Activated CD4-positive, alpha-beta T cell treated with anti-CD3 and anti-CD28 coated beads, Interleukin-2, amount 50 U/mL, for 48 hours (primary cell): ENCODE results near the gene IL12RB1.
"Not testable (repeated sequence)": the region's sequence is repeated elsewhere in the genome, so short reads cannot be mapped to it uniquely, and the experiment has no call there.

ENCODE experiments used
- DNase-seq, 2 experiments: peaks; one replicate each; pipeline ENCODE4 v3.0.0-alpha.2; 2020

Gene IL12RB1

DNA sequence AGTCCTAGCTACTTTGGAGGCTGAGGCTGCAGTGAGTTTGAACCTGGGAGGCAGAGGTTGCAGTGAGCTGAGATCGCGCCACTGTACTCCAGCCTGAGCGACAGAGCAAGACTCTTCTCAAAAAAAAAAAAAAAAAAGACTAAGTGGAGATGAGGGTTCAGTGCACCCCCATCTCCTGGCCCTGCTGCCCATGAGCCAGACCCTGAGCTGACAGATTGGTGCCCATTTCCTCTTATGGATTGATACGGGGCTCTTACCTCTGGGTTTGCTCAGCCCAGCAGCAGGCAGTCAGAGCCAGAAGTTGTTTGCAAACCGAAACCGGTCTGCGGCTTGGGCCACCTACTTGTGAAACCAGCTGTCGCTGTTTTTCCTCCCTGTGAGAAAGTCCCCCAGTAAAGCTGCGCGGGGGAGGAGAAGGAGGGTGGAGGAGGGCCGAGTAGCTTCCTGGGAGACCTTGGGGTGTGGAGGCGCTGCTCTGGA is 41.9 kb downstream of the IL12RB1 start:
- DNase-seq = peak; percentile 89 to 93

GRCh38 chr19:18043676-18044075 is 43.1 kb downstream of the IL12RB1 start:
- DNase-seq = no peak

GRCh38 chr19:18041054-18041453 is 45.7 kb downstream of the IL12RB1 start:
- no peak for DNase-seq

DNA sequence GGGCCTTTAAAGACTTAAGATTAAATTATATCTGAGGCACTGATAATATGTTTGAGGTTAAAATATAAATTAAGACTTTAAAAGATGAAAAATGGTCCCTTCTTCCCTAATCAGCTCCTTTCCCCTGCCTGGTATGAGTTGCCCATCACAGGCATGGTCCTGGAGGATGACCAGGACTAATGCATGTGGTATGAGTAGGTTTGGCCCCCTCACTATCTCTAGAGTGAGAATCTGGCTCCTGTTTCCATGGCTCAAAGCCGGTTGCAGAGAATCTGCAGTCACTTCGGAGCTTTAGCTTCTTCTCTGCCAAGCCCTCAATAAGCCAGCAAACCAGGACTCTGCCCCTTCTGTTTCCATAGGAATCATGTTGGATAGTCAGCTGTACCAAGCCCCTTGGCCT is 54.6 kb downstream of the IL12RB1 start:
- DNase-seq = not testable (repeated sequence)

GRCh38 chr19:18031401-18031800 is 55.3 kb downstream of the IL12RB1 start:
- DNase-seq = not testable (repeated sequence)

- no peak for DNase-seq
Measured at GRCh38 chr19:18029617-18030338, 57.0 kb downstream of the IL12RB1 start.

DNA sequence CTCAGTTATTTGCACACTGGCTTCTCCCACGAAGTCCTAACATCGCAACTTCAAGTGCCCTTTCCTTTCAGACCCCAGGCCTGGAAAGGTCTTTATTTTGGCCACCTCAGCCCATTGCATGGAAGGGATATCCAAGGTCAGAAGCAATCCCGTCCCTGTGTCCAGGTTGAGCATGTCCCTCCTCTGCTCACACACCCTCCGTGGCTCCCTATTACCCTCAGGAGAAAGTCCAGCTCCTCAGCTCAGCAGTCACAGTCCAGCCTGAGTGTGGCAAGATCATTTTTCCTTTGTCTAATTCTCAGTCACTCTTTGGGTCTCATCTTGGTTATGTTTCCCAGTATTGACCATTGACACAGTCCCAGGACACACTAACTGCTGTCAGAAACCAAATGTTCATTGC is 59.6 kb downstream of the IL12RB1 start:
- no peak for DNase-seq

DNA sequence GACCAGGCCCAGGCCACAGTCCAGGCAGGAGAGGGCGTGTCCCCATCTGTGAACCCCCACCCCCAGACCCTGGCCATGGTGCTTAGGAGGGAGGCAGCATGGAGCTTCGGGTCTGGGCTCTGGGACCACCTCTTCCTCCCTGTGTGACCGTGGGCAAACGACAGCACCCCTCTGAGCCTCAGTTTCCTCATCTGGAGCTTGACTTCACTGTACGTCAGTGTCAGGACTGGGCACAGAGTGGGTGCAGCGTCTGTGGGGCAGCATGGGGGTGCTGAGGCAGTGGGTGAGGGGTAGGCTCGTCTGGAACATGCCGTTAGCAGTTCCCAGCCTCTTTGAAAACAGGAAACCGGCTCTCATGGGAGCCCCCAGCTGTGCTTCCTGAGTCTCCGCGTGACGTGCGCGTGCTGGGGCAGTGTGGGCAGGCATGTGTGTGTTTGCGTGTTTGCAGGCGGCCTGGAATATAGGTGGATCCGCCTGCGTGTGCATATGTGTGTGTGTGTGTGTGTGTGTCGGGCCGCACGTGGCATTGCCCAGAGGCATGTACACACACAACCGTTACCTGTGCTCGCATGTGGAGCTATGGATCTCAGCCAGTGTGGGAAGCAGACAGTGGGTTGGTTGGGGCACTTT is 63.0 kb downstream of the IL12RB1 start:
- peak; percentile 52 to 60 for DNase-seq

DNA sequence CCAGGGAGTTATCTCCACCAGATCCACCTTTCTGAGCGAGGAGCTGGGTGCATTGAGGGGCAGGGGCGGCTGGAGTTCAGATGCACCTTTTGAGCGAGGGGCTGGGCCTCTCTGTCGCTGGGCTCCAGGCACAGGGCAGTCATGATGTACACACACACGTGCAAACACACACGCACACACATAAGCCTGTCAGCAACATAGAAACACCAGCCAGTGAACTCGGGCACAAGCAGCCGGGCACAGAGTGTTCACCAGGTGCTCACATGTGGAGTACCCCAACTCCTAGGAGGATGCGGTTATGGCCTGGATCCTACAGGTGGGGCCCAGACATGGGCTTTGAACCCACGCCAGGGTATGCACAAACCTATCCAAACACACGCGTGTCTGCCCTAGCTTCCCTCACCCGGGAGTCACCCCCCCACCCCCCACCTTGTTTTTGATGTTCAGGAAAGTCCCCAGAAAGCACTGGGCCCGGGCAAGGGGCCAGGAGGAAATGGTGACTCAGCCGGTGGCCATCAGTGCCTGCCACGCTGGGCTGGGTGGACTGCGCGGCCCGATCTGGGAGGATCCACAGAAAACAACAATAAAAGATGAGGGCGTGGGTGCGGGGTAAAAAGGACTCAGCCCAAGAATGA is 65.5 kb downstream of the IL12RB1 start:
- peak; percentile 71 to 74 for DNase-seq

GRCh38 chr19:18020212-18021085 is 66.3 kb downstream of the IL12RB1 start:
- DNase-seq = no peak

- no peak for DNase-seq
Measured at GRCh38 chr19:18017275-18018083, 69.3 kb downstream of the IL12RB1 start.

DNA sequence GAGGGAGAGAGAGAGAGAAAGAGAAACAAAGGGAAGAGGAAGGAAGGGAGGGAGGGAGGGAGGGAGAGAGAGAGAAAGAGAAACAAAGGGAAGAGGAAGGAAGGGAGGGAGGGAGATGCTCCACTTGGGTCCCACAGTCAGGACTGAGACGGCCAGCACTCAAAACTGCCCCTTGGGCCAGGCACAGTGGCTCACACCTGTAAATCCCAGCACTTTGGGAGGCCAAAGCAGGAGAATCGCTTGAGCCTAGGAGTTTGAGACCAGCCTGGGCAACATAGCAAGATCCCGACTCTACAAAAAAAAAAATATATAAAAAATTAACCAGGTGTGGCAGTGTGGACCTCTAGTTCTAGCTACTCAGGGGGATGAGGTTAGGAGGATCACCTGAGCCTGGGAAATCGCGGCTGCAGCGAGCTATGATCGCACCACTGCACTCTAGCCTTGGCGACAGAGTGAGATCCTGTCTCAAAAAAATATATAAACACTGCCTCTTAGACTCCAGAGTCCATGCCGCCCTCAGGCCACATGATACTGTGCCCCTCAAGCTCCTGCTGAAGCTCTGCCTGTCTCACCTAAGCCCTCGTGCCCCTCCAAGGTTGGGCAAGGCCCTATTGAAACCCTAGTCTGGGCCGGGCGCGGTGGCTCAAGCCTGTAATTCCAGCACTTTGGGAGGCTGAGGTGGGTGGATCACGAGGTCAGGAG is 70.4 kb downstream of the IL12RB1 start:
- DNase-seq = no peak

GRCh38 chr19:18014197-18014596 is 72.5 kb downstream of the IL12RB1 start:
- peak in 1 of 2 experiments; percentile 37 for DNase-seq

- DNase-seq = no peak
Measured at GRCh38 chr19:18013210-18014111, 73.3 kb downstream of the IL12RB1 start.

GRCh38 chr19:18010149-18010548 is 76.6 kb downstream of the IL12RB1 start:
- DNase-seq = no peak

DNA sequence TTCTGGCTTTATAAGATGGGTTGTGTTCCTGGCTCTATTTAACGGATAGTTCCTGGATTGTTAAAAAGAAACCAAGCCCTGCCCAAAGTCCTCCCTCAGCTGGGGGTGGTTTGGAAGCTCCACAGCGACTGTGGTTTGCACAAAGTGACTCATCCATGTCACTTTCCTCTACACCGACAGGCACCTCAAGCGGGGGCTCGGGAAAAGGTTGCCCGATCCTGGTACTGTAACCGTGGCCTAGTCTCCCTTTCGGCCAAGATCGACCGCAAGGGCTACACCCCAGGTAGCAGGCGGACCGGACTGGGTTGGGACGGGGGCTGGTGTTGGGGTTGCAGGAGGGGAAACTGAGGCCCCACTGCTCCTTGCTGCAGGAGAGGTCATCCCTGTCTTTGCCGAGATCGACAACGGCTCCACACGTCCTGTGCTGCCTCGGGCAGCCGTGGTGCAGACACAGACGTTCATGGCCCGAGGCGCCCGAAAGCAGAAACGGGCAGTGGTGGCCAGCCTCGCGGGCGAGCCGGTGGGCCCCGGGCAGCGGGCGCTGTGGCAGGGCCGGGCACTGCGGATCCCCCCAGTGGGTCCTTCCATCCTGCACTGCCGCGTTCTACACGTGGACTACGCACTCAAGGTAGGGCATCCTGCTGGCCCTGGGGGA is 77.2 kb downstream of the IL12RB1 start:
- peak; percentile 39 to 61 for DNase-seq
